GM18499 (cell line): ENCODE measurements around the gene TEX26.

Experiments used
- ATAC-seq: cut with Tn5 transposase; IDR thresholded peaks from one replicate; pipeline ENCODE4 v1.9.1; 2021; ENCODE audit warnings: moderate number of reproducible peaks; ENCODE audit not compliant: insufficient read depth, unreplicated experiment

The TEX26 gene

GRCh38 chr13:30974350-30974749 lies 41.9 kb downstream of the TEX26 start:
- no peak for ATAC-seq

GRCh38 chr13:30976025-30976424 lies 43.6 kb downstream of the TEX26 start:
- ATAC-seq = no peak

DNA sequence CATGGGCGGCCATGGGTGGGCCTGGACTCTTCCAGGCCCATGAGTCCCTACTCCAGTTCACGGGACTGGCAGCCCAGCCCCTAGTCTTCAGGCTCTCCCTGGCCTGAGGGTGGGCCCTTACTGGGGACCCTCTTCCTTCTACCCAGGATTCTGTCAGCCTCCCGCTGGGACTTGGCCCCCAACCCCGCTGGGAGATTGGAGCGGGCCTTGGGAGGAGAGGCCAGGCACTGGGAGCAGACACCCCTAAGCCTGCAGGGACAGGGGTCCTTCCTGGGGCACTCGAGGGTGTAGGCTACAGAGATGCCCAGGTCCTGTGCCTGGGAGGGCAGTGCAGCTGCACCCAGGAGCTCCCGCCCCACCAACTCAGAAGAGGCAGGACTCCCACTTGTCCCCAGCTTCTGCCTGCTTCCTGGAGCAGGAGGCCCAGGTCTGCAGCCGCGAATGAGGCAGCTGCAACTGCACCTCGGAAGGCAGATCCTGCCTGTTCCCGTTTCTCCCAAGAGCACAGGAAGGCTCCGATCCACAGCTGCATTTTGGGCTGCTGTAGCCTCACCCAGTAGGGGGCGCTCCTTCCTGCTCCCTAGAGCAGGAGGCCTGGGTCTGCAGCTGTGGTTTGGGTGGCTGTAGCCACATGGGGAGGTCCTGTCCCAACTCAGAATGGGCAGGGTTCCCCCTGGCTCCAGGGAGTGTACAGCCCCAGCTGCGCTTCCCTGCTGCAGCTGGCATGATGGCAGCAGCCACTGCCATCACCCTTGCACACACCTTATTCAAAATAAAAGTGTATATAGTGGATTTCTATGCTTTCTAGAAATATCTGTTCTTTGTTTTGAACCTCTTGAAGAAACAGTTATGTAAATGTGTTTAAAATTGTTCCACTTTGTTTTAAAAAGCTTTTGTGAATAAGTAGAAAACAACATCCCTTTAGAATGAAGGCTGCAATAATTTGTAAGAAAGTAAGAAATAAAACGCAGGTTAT lies 46.8 kb downstream of the TEX26 start:
- no peak for ATAC-seq

- ATAC-seq = no peak
These were observed 50.0 kb downstream of the TEX26 start for GRCh38 chr13:30982506-30982905.

- no peak for ATAC-seq
These were observed 50.5 kb downstream of the TEX26 start for GRCh38 chr13:30982906-30983305.

GRCh38 chr13:30983431-30983830 lies 51.0 kb downstream of the TEX26 start:
- ATAC-seq = no peak

DNA sequence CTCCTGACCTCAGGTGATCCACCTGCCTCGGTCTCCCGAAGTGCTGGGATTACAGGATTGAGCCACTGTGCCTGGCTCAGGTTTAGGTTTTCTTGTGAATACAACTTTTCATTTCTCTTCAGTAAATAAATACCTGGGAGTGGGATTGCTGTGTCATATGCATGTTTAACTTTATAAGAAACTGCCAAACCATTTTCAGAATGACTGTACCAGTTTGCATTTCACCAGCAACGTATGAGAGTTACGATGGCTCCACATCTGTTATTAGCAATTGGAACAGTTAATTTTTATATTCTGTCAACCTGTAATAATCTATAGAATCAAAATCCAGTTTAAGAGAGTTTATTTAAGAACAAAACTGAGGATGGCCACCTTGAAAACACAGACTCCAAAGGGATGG lies 52.2 kb downstream of the TEX26 start:
- ATAC-seq = no peak

- no peak for ATAC-seq
These were observed 53.3 kb downstream of the TEX26 start for GRCh38 chr13:30985637-30986205.

- ATAC-seq = no peak
These were observed 58.7 kb downstream of the TEX26 start for GRCh38 chr13:30991184-30991583.

GRCh38 chr13:30991922-30992321 lies 59.5 kb downstream of the TEX26 start:
- no peak for ATAC-seq

GRCh38 chr13:30995331-30995730 lies 62.9 kb downstream of the TEX26 start:
- ATAC-seq = no peak

GRCh38 chr13:30997697-30998096 lies 65.2 kb downstream of the TEX26 start:
- ATAC-seq = no peak

DNA sequence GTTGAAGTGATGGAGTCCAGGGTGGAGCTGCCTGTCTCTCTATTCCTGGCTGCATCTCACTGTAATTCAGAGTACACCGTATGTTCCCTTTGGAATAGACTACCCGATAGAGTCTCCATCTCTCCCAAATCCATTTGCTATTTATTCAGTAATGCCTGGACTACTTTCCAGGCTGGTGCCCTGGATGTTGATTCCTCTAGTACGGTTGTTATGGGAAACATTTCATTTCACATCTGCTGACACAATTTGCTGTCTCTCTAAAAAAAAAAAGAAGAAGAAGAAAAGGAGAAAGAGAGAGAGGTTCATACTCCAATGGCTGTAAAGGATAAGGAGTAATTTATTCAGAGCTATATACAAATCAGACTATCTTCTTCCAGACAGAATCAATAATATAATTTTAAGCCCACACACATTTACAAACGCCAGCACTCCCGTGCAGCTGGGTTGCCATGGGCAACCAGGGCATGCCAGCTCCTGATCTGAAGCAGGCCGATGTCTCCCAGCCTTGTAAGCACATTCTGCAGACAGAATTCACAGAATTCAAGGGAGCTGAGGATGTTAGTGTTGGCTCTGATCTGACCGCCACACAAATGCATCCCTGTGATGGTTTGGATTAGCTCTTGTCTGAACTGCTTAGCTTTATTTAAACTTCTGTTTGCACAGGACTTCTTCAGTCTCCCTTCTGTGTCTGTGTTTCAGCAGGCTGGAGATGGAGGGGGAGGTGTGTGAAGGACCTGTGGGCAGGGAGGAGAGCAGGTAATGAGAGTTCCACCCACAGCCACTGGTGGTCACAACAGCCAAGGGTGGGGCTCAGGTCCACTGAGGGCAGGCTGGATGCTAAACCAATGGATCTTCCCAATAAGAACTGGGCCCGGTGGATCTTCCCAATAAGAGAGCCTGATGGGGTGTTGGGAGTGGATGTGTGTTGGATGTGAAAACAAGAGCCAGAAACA lies 66.0 kb downstream of the TEX26 start:
- no peak for ATAC-seq

- no peak for ATAC-seq
These were observed 68.4 kb downstream of the TEX26 start for GRCh38 chr13:31000889-31001288.

GRCh38 chr13:31001647-31002046 lies 69.2 kb downstream of the TEX26 start:
- ATAC-seq = no peak

DNA sequence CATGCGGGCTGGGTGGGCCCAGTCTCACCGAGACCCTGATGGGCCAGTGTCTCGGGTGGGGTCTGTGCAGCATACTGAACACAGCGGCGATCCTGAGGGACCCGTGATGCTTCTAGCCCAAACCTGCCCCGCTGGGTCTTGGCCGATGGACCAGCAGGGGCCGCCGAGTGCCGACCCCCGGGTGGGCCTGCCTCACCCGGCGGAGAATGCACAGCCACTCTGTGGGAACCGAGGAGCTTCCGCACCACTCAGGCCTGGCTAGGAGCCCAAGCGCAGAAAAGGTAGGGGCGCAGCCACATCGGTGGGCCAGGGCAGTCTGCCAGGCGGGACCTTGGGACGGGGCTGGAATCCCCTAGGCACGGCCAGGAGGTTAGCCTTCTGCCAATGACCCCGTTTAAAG lies 72.6 kb downstream of the TEX26 start:
- ATAC-seq = no peak

DNA sequence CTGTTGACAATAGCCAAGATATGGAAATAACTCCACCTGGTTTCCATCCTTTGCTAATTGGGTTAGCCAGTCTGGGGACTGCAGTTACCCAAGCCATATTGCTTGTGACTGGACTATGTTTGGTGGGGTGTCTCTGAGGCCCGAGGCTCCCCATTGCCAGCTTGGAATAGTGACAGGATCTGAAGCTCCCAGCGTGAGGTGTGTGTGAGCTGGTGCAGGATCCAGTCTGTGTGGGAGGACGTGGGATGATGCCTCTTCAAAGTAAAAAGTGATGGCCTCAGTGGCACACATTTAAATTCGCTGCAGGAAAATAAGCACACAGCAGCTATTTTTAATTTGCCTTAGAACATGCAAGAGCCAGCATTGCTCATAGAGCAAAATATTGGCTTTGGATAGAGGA lies 75.0 kb downstream of the TEX26 start:
- no peak for ATAC-seq

- ATAC-seq = no peak
These were observed 76.1 kb downstream of the TEX26 start for GRCh38 chr13:31008400-31009115.

- no peak for ATAC-seq
These were observed 76.7 kb downstream of the TEX26 start for GRCh38 chr13:31009166-31009565.

DNA sequence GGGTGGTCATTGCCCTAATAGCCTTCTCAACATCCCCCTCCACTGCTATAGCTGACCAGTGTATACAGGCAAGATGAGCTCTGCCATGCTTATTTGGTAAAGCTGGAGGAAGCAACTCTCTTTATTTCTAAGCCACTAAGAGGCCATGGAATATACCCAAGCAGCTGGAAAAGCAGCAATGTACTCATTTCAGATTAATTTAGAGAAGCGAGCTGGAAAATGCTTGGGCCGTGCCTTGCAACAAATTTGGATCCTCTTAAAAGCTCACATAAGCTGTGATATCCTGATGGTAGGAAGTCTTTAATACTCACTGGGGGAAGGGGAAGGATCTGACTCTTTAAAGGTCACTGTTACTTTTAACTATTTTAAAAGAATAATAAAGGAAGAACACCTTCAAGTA lies 77.8 kb downstream of the TEX26 start:
- ATAC-seq = no peak
